GM21515 (cell line): ENCODE data around the gene ARID1B.

Source experiments
- ATAC-seq: cut with Tn5 transposase; IDR thresholded peaks from one replicate; pipeline ENCODE4 v1.9.1; 2021; ENCODE audit not compliant: unreplicated experiment

The ARID1B gene

DNA sequence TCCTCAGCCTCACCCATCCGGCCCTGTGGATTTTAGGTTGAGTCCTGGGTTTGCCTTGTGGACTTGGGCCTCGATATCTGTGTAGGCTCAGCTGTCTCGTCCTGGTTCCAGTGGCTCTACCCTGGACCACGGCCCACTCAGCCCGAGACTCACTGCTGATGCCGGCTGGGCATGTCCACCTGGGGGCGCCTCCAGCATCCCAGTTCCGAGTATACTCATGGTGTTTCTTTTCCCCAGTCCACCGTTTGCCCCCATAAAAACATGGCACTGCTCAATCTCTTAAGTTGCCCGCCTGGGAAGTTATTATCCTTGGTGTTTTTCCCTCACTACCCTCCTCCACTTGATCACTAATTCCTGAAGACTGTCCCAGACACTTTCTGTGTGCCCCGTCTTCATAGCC is 99.1 kb downstream of the ARID1B start:
- ATAC-seq = no peak

DNA sequence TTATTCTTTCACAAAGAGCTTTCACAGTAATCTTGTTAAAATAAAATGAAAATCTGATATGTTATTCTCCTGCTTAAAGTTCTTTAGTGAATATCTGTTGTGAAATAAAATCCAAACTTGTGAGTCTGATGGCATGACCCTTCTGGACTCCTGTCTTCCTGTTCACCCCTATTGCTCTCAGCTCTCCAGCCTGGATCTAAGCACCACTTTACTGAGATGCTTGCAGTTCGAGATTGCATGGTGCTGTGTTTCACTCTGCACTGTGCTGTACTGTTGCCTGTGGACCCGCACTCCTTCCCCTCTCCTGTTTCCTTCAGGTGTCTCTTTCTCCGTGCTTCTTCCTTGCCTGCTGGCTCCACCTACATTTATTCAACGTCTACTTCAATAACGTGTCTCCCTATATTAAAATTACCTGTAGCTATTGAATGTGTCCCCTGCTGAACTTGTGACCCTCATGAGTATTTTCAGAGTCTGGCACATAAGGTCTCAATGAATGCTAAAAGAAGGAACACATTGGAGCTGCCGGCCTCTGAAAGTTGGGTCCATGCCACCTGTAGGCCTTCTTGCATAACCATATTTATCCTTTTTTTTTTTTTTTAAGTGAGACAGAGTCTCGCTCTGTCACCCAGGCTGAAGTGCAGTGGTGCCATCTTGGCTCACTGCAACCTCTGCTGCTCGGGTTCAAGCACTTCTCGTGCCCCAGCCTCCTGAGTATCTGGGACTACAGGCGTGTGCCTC is 100.1 kb downstream of the ARID1B start:
- no peak for ATAC-seq

DNA sequence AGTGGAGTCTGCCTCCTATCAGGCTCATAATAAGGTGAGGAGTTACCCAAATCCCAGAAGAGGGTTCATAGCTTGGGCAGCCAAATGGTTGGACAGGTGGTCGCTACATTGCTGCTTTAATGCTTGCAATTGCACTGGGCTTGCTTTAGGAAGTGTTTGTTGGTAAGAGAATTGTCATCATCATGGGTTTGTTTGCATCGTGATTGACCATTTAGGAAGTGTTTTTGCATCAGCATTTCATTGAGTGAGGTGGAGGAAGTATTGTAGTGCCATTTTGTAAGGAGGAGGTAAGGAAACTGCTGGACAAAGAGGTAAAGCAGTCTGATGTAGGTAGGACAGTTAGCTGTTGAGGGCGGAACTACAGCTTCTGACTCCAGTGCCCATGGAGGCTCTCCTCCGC is 101.5 kb downstream of the ARID1B start:
- no peak for ATAC-seq

DNA sequence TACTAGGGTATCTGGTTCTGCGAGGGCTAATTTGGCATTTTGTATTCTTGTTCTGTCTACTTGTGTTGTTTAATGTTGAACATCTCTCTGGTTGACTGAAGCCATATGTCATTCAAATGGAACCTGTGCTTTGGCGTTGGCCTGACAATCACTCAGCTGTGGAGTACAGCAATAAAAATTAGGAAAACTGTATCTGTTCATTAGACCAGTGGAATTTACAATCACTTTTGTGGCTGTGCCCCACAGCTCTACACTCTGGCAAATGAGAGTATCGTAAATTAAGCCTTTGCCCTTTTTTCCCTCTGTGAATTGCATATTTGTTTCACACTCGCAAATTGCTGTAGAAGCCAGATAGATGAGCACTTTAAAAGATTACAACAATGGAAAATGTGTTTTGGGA is 102.0 kb downstream of the ARID1B start:
- ATAC-seq = no peak

DNA sequence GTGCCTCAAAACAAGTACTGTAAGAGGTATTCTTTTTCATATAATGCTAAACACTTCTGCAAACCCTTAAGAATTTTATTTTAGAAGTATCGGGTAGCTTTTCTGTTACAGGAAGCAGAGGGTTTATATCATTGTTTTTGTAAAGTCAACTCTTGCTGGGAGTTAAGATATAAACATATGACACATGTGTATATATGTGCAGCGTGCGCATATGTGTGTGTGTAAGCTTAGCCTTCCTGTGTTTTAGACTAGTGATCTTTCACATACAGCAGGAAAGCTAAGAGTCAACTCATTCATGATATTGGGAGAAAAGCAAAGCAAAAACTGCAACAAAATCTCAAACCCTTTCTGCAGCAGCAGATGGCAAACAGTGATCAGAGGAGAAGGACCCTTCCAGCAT is 102.4 kb downstream of the ARID1B start:
- ATAC-seq = no peak

DNA sequence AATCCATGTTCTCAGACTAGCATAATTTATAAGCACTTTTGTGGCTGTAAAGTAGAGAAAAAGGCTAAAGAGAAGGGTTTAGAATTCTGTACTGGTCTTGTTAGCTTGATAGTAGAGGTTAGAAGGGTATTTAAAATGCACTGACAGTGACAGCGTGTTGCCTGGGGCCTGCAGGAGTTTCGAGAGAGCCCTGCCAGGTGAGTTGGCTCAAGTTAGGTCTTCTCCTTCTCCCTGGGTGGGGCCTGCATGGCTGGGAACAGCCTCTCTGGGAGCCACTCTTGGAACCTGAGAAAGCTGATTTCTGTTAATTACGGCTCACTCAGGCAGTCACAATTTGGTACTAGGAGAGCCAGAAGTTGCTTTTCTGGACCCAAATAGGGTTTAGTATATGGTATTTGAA is 103.7 kb downstream of the ARID1B start:
- ATAC-seq = no peak

DNA sequence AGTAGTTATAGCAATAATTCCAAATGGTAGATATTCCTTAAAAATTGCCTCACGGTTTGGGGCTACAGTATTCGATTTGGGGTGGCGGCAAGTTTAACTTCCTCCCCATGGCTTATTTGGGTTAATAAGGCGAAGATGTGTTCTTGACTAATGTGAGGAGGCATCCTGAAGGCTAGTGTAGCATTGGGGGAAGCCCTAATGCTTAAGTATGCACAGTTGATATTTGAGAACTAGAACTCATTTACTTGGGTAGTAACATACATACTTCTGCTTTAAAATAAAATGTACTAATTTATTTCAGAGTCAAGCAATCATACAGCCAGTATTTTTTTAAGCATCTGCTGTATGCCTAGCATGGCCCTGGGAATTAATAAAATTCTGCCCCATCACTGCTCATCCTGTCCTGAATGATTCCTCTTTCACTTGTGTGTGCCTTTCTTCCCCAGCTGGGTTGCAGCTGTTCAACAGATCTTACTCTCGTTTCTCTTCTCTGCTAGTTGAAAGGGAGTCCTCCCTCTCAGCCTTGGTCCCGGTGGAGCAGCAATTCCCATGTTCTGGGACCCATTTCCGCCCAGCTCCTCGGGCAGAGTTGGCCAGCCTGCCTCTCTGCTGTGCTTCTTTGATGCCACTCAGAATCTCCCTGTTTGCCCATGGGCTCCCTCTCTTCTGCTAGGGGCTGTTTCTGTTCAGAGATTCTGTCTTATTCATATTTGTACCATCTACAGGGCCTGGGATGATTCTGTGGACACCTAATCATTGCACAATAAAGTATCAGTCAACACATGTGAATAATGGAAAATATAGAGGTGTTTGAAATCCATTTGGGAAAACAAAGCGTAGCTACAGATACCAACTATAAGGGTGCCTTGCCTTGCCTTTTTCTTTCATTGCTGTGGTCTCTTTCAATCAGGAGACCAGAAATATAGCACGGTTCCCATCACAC is 104.8 kb downstream of the ARID1B start:
- ATAC-seq = no peak

DNA sequence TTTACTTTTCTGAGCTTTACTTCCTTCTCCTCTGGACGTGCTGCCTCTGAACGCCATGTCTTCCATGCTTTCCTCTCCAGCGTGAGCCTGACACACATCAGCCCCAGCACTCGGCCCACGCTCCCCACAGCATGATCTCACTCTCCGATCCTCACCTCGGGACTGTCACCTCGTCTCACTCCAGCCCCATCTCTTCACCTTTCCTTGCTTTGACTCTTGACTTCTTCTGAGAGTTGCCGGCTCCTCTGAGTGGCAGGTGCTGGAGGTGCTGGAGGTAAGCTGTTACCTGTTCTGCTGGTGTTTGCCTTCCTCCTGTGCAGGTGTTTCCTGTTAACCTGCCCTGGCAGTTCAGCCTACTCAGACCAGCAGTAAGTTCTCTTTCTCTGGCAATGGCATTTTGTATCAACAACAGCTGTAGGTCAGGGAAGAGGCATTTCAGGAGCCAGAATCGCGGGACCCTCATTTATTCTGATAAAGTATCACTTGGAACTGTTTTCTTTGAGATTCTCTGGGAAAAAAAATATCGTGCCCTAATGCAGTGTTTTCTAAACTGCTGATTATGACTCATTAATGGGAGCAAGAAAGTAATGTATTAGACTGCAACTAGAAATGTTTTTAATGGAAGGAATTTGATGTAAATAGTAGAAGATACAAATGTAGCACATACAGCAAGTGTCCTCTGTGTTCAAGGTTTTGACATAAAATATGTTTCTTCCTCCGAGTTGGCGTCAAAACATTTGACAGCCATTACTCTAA is 106.5 kb downstream of the ARID1B start:
- ATAC-seq = no peak

DNA sequence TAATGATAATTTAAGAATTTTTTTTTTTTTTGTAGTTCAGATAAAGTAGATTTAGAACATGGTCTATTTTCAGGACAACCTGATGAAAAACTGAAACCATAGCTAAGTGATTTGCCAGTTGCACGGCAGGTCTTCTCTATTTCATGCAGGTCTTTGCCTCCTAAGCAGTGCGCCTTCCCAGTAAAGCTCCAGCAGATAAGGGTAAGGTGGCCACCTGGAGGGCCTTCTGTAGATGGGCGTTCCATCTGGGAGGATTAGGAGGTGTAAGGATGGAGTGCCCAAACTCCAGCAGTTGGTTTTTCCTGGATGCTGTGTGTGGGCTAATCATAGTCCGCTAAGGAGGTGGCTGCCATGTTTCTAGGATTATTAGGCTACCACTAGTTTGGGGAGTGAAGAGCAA is 107.1 kb downstream of the ARID1B start:
- ATAC-seq = no peak

DNA sequence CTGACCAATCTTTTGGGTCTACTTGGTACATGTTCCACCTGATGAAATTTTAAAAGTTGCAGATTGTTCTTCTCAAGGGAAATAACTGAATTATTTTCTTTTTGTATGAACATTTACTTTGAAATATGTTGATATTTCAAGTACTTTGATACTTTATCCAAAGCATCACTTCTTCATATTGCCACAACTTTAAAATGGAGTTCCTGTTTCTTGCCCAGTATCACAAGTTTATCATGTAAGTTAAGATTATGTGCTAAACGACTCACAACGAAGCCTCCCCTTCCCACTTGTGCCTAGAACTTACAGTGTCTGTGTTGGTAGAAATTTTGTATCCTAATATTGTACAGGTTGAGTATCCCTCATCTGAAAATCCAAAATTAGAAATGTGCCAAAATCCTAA is 108.4 kb downstream of the ARID1B start:
- ATAC-seq = no peak

DNA sequence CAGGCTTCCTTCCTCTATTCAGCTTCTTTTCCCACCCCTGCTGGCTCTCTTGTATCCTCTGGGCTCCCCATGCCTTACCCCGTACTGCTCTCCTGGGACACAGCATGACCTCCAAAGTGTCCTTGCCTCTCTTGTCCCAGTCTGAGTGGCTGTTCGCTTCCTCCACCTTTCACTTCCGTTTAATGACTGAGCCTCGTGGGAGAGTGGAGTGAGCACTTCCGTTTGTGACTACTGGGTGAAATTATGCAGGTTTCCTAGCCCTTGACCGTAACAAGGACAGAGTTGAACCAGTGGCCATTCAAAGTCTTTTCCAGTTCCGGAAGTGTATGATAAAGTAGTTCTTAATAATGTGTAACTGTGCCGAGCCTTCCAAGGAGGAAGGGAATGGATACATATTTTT is 109.2 kb downstream of the ARID1B start:
- peak; percentile 83 for ATAC-seq

DNA sequence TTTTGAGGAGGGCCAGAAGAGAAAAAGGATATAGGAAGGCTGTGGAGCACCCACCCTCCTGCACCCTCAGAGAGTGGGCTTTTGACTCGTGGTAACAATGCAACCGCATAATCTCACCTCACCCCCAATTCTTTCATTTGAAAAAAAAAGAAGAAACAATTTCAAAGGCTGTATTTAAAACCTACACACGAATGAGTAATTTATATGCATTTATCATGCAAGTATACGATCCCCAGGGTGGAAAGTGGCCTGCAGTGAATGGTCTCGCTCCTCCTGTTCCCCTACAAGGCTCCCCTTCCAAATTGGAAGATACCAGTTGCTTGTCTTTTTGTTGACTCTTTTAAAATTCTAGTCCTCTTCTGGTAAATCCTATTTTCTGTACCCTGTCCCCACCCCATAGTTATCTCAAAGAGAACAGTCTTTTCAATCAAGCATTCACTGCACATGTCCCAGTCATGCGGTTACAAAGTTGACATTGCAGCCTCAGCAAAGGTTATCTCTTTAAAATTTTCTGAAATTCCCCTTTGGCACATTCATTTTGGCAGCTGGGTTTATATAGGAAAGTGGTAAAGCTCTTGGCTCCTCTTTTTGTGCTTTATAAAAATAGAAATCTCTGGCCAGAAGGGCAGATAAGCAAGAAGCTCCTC is 110.6 kb downstream of the ARID1B start:
- no peak for ATAC-seq

DNA sequence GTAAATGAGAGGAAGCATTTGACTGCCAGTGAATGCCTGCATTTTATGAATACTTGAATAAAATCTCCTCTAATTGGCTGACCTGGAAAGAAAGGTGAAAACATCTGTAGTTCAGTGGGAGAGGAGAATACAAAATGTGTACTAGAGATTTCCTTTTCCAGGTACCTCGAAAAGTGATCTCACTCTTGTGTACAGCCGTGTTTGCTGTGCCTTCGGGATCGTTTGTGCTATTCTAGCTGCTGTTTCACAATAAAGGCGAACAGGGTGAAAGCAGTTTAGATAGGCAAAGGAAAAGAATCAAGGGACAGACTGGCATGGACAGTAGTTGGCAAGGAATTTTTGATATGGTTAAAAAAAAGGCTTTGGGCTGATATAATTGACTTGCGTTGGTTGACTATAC is 112.3 kb downstream of the ARID1B start:
- no peak for ATAC-seq

DNA sequence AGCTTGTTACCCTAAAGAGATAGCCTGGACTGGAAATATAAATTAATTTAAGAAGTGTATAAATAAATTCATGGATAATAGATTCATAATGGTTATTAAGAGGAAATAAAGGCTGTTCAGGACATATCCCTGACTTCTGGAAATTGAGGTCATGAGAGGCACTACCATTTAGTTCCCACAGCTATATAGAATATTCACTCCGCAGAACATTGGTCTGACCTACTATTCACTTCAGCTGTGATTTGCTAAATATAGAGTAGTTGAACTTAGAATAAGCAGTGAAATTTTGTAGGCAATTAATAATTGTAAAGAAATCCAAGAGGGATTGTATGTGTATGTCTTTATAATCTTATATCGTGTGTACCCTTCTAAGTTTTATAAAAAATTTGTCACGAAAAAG is 112.8 kb downstream of the ARID1B start:
- no peak for ATAC-seq

DNA sequence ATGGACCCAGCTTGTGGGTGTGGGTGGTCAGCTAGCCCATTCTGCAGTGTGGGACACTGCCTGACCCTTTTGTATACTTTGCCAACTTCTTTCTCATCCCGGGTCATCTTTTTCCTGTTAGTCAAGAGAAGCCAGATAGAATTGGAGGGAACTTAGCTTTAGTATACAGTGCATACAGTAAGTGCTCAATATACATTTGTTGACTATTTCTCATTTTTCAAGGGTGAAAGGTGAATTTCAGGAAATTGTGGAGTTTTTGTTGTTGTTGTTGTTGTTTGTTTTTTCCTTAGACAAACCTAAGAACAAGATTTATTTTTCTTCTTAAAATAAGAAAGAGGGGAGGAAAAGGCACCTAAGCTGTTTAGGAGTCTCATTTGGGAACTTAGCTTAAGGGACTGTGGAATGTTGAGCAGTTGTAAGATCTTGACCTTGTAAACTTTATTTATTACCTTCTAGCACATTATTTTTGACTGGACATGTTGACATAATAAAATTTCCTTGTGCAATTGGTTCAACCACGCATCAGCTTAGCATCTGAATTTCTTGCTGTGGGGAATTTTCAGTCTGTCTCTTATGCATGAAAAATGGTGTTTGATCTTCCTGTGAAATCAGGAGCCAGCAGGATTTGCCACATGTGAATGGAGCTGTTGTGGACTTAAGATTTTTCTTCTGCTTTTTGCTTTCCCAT is 113.6 kb downstream of the ARID1B start:
- ATAC-seq = no peak

DNA sequence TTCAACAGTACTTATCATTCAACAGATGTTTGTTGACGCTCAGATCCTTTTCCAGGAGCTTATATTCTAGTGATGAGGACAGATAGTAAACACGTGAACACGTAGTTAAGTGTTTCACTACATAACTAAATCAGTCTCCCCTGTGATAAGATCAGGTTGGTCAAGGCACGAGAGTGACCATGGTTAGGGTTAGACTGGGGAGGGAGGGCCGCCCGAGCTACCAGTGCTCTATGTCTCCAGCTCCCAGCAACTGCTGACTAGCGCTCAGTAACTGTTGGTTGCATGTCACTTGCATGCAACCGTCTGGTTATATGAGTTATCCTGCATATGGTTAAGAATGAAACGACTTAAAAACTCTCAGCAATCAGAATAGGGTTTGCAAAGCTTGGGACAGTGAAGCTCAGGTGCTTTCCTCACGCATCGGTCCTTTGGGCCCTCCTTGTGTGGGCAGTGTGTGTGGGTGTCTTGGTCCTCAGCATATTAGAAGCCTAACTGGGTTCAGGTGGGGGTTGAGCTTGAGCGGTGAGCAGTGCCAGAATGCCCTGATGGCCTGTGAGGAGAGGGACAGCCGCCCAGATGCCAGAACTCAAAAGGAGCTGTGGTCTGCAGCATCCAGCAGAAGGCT is 120.8 kb downstream of the ARID1B start:
- ATAC-seq = no peak

DNA sequence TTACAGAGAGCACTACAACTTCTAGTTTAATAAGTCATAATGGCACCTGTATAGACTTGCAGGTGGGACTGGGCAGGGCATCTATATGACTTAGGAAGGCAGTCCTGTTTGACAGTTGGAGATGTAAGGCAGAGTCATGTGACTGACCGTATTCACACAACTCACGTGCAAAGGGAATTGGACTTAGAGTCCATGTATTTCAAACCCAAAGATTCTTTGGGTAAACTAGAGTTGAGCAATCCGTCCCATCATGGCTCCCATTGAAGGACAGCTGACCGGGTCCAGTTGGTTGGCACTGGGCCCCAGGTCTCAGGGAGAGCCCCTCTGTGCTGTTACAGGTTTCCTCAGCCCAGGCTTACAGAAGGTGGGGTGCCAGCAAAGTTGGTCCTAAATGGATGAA is 121.9 kb downstream of the ARID1B start:
- no peak for ATAC-seq

DNA sequence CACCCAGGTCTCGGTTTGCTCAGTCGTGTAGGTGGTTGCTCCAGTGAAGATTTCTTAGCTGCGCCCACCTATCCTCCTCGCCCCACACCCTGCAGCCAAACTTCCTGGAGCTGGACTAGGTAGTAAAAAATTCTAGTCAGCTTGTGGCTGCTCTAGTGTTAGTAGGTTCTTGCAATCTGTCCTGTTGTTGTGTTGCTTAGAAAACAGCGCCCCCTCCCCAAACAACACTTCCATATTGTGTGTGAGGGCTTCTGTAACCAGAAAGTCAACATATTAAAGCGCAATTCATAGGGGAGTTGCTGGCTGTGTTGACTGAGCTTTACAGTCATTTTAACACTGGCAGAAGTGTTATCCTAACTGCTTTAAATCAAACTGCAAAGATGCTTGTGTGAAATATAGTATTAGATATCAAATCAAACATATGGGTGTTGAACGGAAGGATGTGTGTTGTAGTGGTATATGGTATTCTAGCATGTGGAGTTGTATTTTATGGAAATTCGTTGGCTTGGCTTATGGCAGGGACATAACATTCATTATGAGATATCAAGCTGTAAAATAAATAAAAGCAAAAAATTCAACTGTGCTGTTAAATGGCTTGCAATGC is 122.5 kb downstream of the ARID1B start:
- no peak for ATAC-seq

DNA sequence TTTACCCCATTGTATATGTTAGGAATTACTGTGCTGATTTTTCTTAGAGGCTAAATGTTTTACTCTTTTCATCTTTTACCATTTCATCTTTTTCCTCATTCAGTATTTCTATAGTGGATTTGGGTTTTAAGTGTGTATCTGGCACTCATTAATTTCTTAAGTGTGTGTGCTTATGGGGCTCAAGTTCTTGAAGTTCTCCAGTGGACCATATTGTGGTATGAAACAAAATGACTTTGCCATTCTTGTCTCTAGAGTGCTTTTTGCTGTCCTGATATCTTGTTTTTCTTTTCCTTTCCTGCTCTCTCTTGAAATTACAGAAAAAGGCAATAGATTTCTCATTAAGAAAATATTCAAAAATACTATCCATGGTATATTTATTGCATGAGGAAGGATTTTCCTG is 123.1 kb downstream of the ARID1B start:
- ATAC-seq = no peak
